AG09319 (cell line): ENCODE measurements around the gene NFE2L1.
"Not testable (repeated sequence)": the region's sequence is repeated elsewhere in the genome, so short reads cannot be mapped to it uniquely, and the experiment has no call there.

Experiments
- DNase-seq: peaks from one replicate; pipeline ENCODE4 v3.0.0-alpha.2; 2010; ENCODE audit warnings: low read depth; ENCODE audit errors: extremely low read depth
- CTCF ChIP-seq: IDR thresholded peaks from 2 replicates; pipeline ENCODE4 v1.5.1; 2011; ENCODE audit warnings: low read depth, mild to moderate bottlenecking, inconsistent platforms, low read length, moderate library complexity

The NFE2L1 gene

GRCh38 chr17:48014595-48015111, 33.5 kb upstream of the NFE2L1 start:
- no peak for DNase-seq
- TF ChIP-seq CTCF, result no peak

- no peak for DNase-seq
- TF ChIP-seq CTCF, result no peak
Measured at GRCh38 chr17:48016112-48016511, 32.0 kb upstream of the NFE2L1 start.

- not testable (repeated sequence) for DNase-seq
Measured at GRCh38 chr17:48017817-48018158, 30.4 kb upstream of the NFE2L1 start.

GRCh38 chr17:48021934-48022333, 26.2 kb upstream of the NFE2L1 start:
- TF ChIP-seq CTCF, result no peak

GRCh38 chr17:48022901-48023300, 25.3 kb upstream of the NFE2L1 start:
- TF ChIP-seq CTCF, result no peak
- DNase-seq, result no peak

More at GRCh38 chr17:48021934-48022333, 26.2 kb upstream of the NFE2L1 start:
- no peak for DNase-seq

- peak; percentile 13 for TF ChIP-seq CTCF
- no peak for DNase-seq
Measured at GRCh38 chr17:48023400-48024148, 24.6 kb upstream of the NFE2L1 start.

GRCh38 chr17:48024149-48025039, 23.8 kb upstream of the NFE2L1 start:
- no peak for DNase-seq

More at GRCh38 chr17:48024149-48025039, 23.8 kb upstream of the NFE2L1 start:
- no peak for TF ChIP-seq CTCF
